Hippocampal formation (tissue), 2 donors: ENCODE results near the gene SEPTIN10.

ENCODE experiments used
- DNase-seq, 2 donors: peaks; one replicate each; lab custom pipeline; 2025; lab: John Stamatoyannopoulos, UW

The SEPTIN10 gene

GRCh38 chr2:109497911-109498870 lies 115.6 kb downstream of the SEPTIN10 start:
- no peak for DNase-seq

- DNase-seq: peak in 1 of 2 donors; percentile 8
These were observed 116.3 kb downstream of the SEPTIN10 start for GRCh38 chr2:109497463-109497862.

- DNase-seq: no peak
These were observed 119.4 kb downstream of the SEPTIN10 start for GRCh38 chr2:109494351-109494750.

- DNase-seq: no peak
These were observed 120.4 kb downstream of the SEPTIN10 start for GRCh38 chr2:109493176-109493935.
